GM06990 (cell line): ENCODE measurements around the gene PDE11A.

ENCODE experiments used
- DNase-seq: peaks from one replicate; pipeline ENCODE4 v3.0.0-alpha.2; 2011; ENCODE audit not compliant: insufficient read length; ENCODE audit errors: extremely low read depth
- H3K27me3 ChIP-seq: replicated peaks from 2 replicates; pipeline ENCODE4 v1.6.0; 2011; ENCODE audit warnings: low read length; ENCODE audit not compliant: control insufficient read depth, insufficient read depth
- H3K36me3 ChIP-seq: 2 replicates; pipeline ENCODE4 v1.5.1; 2011; ENCODE audit warnings: low read length; ENCODE audit not compliant: control insufficient read depth, insufficient read depth
- H3K4me3 ChIP-seq: replicated peaks from 2 replicates; pipeline ENCODE4 v1.5.1; 2011; ENCODE audit warnings: low read depth, mild to moderate bottlenecking, control low read depth, low read length
- CTCF ChIP-seq: IDR thresholded peaks from 2 replicates; pipeline ENCODE4 v1.5.1; 2011; ENCODE audit warnings: low read length, control low read depth, mild to moderate bottlenecking, inconsistent platforms; ENCODE audit not compliant: insufficient read depth, poor library complexity, severe bottlenecking

PDE11A gene

GRCh38 chr2:177635696-177636095 is 436.9 kb downstream of the PDE11A start:
- Histone ChIP-seq H3K27me3 (no peaks in the 10 kb centered on the region), H3K4me3 (no peak overlapping the region), H3K36me3 (no peaks in the 10 kb centered on the region)
- no peak for DNase-seq
- TF ChIP-seq CTCF, result no peak

- peak overlapping the region; percentile 52 for H3K4me3 ChIP-seq
- no peak for TF ChIP-seq CTCF
- H3K27me3 ChIP-seq, result no peaks in the 10 kb centered on the region
- no peaks in the 10 kb centered on the region for H3K36me3 ChIP-seq
- DNase-seq, result no peak
Observed at GRCh38 chr2:177633910-177634294, 438.7 kb downstream of the PDE11A start.

- H3K27me3 ChIP-seq, result no peaks in the 10 kb centered on the region
- H3K4me3 ChIP-seq, result no peak overlapping the region
- no peaks in the 10 kb centered on the region for H3K36me3 ChIP-seq
- no peak for TF ChIP-seq CTCF
- DNase-seq, result no peak
Observed at GRCh38 chr2:177633111-177633510, 439.5 kb downstream of the PDE11A start.

- DNase-seq, result no peak
- H3K27me3 ChIP-seq, result no peaks in the 10 kb centered on the region
- no peak for TF ChIP-seq CTCF
- H3K36me3 ChIP-seq, result no peaks in the 10 kb centered on the region
- no peak overlapping the region for H3K4me3 ChIP-seq
Observed at GRCh38 chr2:177631680-177632079, 440.9 kb downstream of the PDE11A start.

GRCh38 chr2:177629357-177630024 is 443.1 kb downstream of the PDE11A start:
- H3K27me3 ChIP-seq, result no peaks in the 10 kb centered on the region
- TF ChIP-seq CTCF, result no peak
- H3K4me3 ChIP-seq, result no peak overlapping the region
- no peak for DNase-seq
- H3K36me3 ChIP-seq, result no peaks in the 10 kb centered on the region

- Histone ChIP-seq H3K27me3 (no peaks in the 10 kb centered on the region), H3K36me3 (no peaks in the 10 kb centered on the region), H3K4me3 (no peak overlapping the region)
- TF ChIP-seq CTCF, result no peak
- DNase-seq, result no peak
Observed at GRCh38 chr2:177628831-177629230, 443.7 kb downstream of the PDE11A start.
